Stimulated activated CD4-positive, alpha-beta T cell treated with anti-CD3 and anti-CD28 coated beads, Interleukin-2, amount 100 ng/mL, for 24 hours (primary cell): ENCODE data around the gene KRT1.

Source experiments
- DNase-seq, 2 donors: peaks; one replicate each; pipeline ENCODE4 v3.0.0-alpha.2; 2020

Gene KRT1

GRCh38 chr12:52659395-52659794 lies 20.8 kb downstream of the KRT1 start:
- DNase-seq, result no peak

GRCh38 chr12:52658196-52658595 lies 22.0 kb downstream of the KRT1 start:
- DNase-seq, result no peak

- no peak for DNase-seq
Measured at GRCh38 chr12:52657250-52657902, 22.8 kb downstream of the KRT1 start.

GRCh38 chr12:52656616-52657015 lies 23.6 kb downstream of the KRT1 start:
- no peak for DNase-seq

GRCh38 chr12:52655720-52656124 lies 24.5 kb downstream of the KRT1 start:
- DNase-seq, result no peak

GRCh38 chr12:52655251-52655650 lies 25.0 kb downstream of the KRT1 start:
- DNase-seq, result no peak

- DNase-seq, result no peak
Measured at GRCh38 chr12:52651726-52652261, 28.4 kb downstream of the KRT1 start, which contains the start of gene KRT2. TSS of gene KRT2 (minus strand) at chr12:52652211. CDS start at chr12:52652142, 69 bp downstream.

GRCh38 chr12:52650520-52651081 lies 29.6 kb downstream of the KRT1 start:
- no peak for DNase-seq

- DNase-seq, result no peak
Measured at GRCh38 chr12:52649066-52649465, 31.1 kb downstream of the KRT1 start.

GRCh38 chr12:52648012-52648550 lies 32.1 kb downstream of the KRT1 start:
- no peak for DNase-seq

- no peak for DNase-seq
Measured at GRCh38 chr12:52647601-52648000, 32.6 kb downstream of the KRT1 start.

GRCh38 chr12:52646613-52647012 lies 33.6 kb downstream of the KRT1 start:
- no peak for DNase-seq

GRCh38 chr12:52645982-52646381 lies 34.2 kb downstream of the KRT1 start:
- DNase-seq, result no peak

GRCh38 chr12:52645120-52645761 lies 35.0 kb downstream of the KRT1 start:
- DNase-seq, result no peak

GRCh38 chr12:52644078-52644415 lies 36.2 kb downstream of the KRT1 start:
- no peak for DNase-seq

- DNase-seq, result no peak
Measured at GRCh38 chr12:52643233-52644077, 36.8 kb downstream of the KRT1 start.

GRCh38 chr12:52641468-52641867 lies 38.7 kb downstream of the KRT1 start:
- DNase-seq, result no peak

GRCh38 chr12:52637299-52637698 lies 42.9 kb downstream of the KRT1 start:
- no peak for DNase-seq

- DNase-seq, result no peak
Measured at GRCh38 chr12:52636592-52637258, 43.5 kb downstream of the KRT1 start.

- no peak for DNase-seq
Measured at GRCh38 chr12:52636189-52636588, 44.0 kb downstream of the KRT1 start.

- DNase-seq, result no peak
Measured at GRCh38 chr12:52634266-52635056, 45.7 kb downstream of the KRT1 start.

- DNase-seq, result no peak
Measured at GRCh38 chr12:52633383-52633782, 46.8 kb downstream of the KRT1 start.
